ENCODE measurements around the gene MLLT1.

DNA sequence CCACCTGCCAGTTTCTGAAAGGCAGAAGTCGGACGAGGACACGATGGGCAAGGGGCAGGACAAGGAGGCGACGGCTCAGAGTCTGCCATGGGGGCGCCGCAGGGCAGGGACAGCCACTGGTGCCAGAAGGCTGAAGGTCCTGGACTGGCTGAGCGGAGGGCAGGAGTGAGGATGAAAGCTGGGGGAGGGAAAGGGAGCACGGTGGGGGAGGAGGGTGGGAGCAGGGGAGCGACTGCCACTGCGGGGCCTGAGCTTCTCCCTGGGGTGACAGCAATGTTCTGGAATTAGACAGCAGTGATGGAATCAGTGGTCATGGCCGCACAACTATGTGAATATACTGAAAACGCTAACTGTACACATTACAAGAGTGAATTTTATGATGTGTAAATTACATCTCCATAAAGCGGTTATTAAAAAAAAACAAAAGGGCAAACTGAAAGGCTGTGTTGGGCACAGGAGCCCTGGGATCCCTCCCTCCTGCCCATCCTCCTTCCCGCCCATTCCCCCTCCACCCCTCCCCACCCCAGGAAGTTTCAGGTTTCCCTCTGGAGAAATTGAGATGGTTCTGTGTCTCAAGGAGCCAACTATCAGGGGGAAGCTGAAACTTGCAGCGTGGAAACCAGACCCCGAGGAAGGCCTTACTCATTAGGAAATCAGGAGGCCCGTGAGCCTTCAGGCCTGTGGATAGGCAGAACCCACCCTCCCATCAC, 15.9 kb downstream of the MLLT1 start:
- TF ChIP-seq, protein P1, sequence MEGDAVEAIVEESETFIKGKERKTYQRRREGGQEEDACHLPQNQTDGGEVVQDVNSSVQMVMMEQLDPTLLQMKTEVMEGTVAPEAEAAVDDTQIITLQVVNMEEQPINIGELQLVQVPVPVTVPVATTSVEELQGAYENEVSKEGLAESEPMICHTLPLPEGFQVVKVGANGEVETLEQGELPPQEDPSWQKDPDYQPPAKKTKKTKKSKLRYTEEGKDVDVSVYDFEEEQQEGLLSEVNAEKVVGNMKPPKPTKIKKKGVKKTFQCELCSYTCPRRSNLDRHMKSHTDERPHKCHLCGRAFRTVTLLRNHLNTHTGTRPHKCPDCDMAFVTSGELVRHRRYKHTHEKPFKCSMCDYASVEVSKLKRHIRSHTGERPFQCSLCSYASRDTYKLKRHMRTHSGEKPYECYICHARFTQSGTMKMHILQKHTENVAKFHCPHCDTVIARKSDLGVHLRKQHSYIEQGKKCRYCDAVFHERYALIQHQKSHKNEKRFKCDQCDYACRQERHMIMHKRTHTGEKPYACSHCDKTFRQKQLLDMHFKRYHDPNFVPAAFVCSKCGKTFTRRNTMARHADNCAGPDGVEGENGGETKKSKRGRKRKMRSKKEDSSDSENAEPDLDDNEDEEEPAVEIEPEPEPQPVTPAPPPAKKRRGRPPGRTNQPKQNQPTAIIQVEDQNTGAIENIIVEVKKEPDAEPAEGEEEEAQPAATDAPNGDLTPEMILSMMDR (IDR thresholded peaks at IDR 0.05): no peak
- TF ChIP-seq POLR2A (IDR thresholded peaks at IDR 0.05): no peak

Data from uterus (tissue), 2 donors.